WTC11 (cell line): ENCODE results near the gene YAF2. TPM values are rescaled to one million over a fixed set of nuclear protein-coding genes. Genes with fewer than 3 reads are reported as not detected.

ENCODE experiments used
- ATAC-seq: fragments of 200-7000 bp; cut with Tn5 transposase; 2 replicates; pipeline ENCODE4 v1.10.0; 2021; ENCODE audit warnings: mild to moderate bottlenecking, moderate library complexity
- CTCF ChIA-PET: fragments of 300-600 bp; sonication (Branson Sonifier 250); formaldehyde crosslinking; loops from one replicate; lab custom pipeline; 2021; ENCODE audit warnings: antibody characterized with exemption; lab: Charles Lee
- POLR2A ChIA-PET: fragments of 350-600 bp; sonication (Branson Sonifier 250); formaldehyde crosslinking; loops from one replicate; lab custom pipeline; 2021; ENCODE audit warnings: antibody characterized with exemption; lab: Charles Lee
- DNase-seq: peaks from one replicate; pipeline ENCODE4 v3.0.0; 2021; ENCODE audit warnings: low spot score
- H3K27ac Mint-ChIP-seq: 2 replicates; pipeline ENCODE4 v1.8.0; 2021; ENCODE audit warnings: mixed read lengths
- H3K27me3 Mint-ChIP-seq: 2 replicates; pipeline ENCODE4 v1.8.0; 2021; ENCODE audit warnings: low read depth, mild to moderate bottlenecking, moderate library complexity, mixed read lengths
- H3K36me3 Mint-ChIP-seq: 2 replicates; pipeline ENCODE4 v1.8.0; 2021; ENCODE audit warnings: mixed read lengths
- H3K4me1 Mint-ChIP-seq: 2 replicates; pipeline ENCODE4 v1.8.0; 2022; ENCODE audit warnings: mixed read lengths
- H3K4me3 Mint-ChIP-seq: 2 replicates; pipeline ENCODE4 v1.8.0; 2021; ENCODE audit warnings: mild to moderate bottlenecking, moderate library complexity, mixed read lengths
- H3K9me3 Mint-ChIP-seq: 2 replicates; pipeline ENCODE4 v1.8.0; 2021; ENCODE audit warnings: mixed read lengths
- ATF2 ChIP-seq: sonication (generic); formaldehyde crosslinking; IDR thresholded peaks from 2 replicates; pipeline ENCODE4 v1.8.1; 2022; ENCODE audit warnings: low read depth, missing genetic modification reagents, borderline replicate concordance
- CTCF ChIP-seq: fragments of 200-600 bp; IDR thresholded peaks from 2 replicates; pipeline ENCODE4 v1.8.0; 2022; ENCODE audit warnings: antibody characterized with exemption
- ERG ChIP-seq: fragments of 250-450 bp; sonication (Bioruptor Pico); IDR thresholded peaks from 2 replicates; pipeline ENCODE4 v1.8.0; 2021; ENCODE audit warnings: mild to moderate bottlenecking
- FOXP1 ChIP-seq: sonication (generic); formaldehyde crosslinking; IDR thresholded peaks from 2 replicates; pipeline ENCODE4 v1.8.0; 2022; ENCODE audit warnings: missing genetic modification reagents, mild to moderate bottlenecking, moderate library complexity, borderline replicate concordance
- FOXP4 ChIP-seq: sonication (generic); formaldehyde crosslinking; IDR thresholded peaks from 2 replicates; pipeline ENCODE4 v1.8.0; 2022; ENCODE audit warnings: mild to moderate bottlenecking, missing genetic modification reagents
- IRF2 ChIP-seq: sonication (generic); formaldehyde crosslinking; IDR thresholded peaks from 2 replicates; pipeline ENCODE4 v1.8.0; 2022; ENCODE audit warnings: low read depth, missing genetic modification reagents, borderline replicate concordance
- JAZF1 ChIP-seq: fragments of 250-450 bp; sonication (Bioruptor Pico); IDR thresholded peaks from 2 replicates; pipeline ENCODE4 v1.9.0; 2021; ENCODE audit warnings: moderate library complexity, mild to moderate bottlenecking, inconsistent platforms
- KAT7 ChIP-seq: sonication (generic); formaldehyde crosslinking; IDR thresholded peaks from 2 replicates; pipeline ENCODE4 v1.8.1; 2023; ENCODE audit warnings: missing genetic modification reagents, mild to moderate bottlenecking, borderline replicate concordance
- PRDM15 ChIP-seq: sonication (generic); formaldehyde crosslinking; IDR thresholded peaks from 2 replicates; pipeline ENCODE4 v1.8.0; 2022; ENCODE audit warnings: missing genetic modification reagents
- PREB ChIP-seq: sonication (generic); formaldehyde crosslinking; IDR thresholded peaks from 2 replicates; pipeline ENCODE4 v1.8.1; 2022; ENCODE audit warnings: mild to moderate bottlenecking, missing genetic modification reagents, moderate library complexity, borderline replicate concordance
- RELA ChIP-seq: sonication (generic); formaldehyde crosslinking; IDR thresholded peaks from 2 replicates; pipeline ENCODE4 v1.8.1; 2022; ENCODE audit warnings: missing genetic modification reagents, mild to moderate bottlenecking, borderline replicate concordance
- TEAD1 ChIP-seq: sonication (generic); formaldehyde crosslinking; IDR thresholded peaks from 2 replicates; pipeline ENCODE4 v1.8.0; 2022; ENCODE audit warnings: mild to moderate bottlenecking, missing genetic modification reagents
- USF2 ChIP-seq: sonication (generic); formaldehyde crosslinking; IDR thresholded peaks from 2 replicates; pipeline ENCODE4 v1.8.1; 2023; ENCODE audit warnings: mild to moderate bottlenecking, missing genetic modification reagents, moderate library complexity
- ZNF138 ChIP-seq: sonication (generic); formaldehyde crosslinking; conservative IDR thresholded peaks from 2 replicates; pipeline ENCODE4 v1.8.1; 2022; ENCODE audit warnings: mild to moderate bottlenecking, moderate library complexity, missing genetic modification reagents
- ZNF232 ChIP-seq: sonication (generic); formaldehyde crosslinking; IDR thresholded peaks from 2 replicates; pipeline ENCODE4 v1.8.0; 2022; ENCODE audit warnings: mild to moderate bottlenecking, missing genetic modification reagents
- ZNF317 ChIP-seq: sonication (generic); formaldehyde crosslinking; IDR thresholded peaks from 2 replicates; pipeline ENCODE4 v1.8.1; 2023; ENCODE audit warnings: low read depth, mild to moderate bottlenecking, moderate library complexity, missing genetic modification reagents, borderline replicate concordance
- ZNF671 ChIP-seq: fragments of 250-450 bp; sonication (Bioruptor Pico); IDR thresholded peaks from 2 replicates; pipeline ENCODE4 v1.8.0; 2021; ENCODE audit warnings: mild to moderate bottlenecking
- total RNA-seq: library from RNA; stranded (reverse); gene quantifications from 3 replicates; pipeline ENCODE4 v1.2.3, GENCODE V29; 2021

YAF2 gene
- total RNA-seq, 1 experiment from 2014 or later, result 3.3 TPM

- CTCF ChIA-PET, result interaction anchor here (0.7 kb wide), 1 partner anchor 971 kb away, joined by 3 read pairs; no protein-coding TSS in a partner anchor
- no peaks in the 10 kb centered on the region for H3K4me1 Mint-ChIP-seq
- no peak for DNase-seq
- H3K27ac Mint-ChIP-seq, result no peak overlapping the region
- POLR2A ChIA-PET, result no interaction called here
- H3K4me3 Mint-ChIP-seq, result no peak overlapping the region
- no peak for TF ChIP-seq CTCF
- TF ChIP-seq PREB (CRISPR knock-in tag), result no peak
- TF ChIP-seq ZNF232 (CRISPR knock-in tag), result no peak
- TF ChIP-seq JAZF1 (CRISPR knock-in tag), result no peak
- TF ChIP-seq PRDM15 (CRISPR knock-in tag), result no peak
- no peak for TF ChIP-seq RELA (CRISPR knock-in tag)
- no peak for TF ChIP-seq IRF2
- no peak for TF ChIP-seq FOXP1
- no peak for TF ChIP-seq USF2
- TF ChIP-seq ATF2 (CRISPR knock-in tag), result no peak
- TF ChIP-seq ERG (CRISPR knock-in tag), result no peak
- no peak for TF ChIP-seq ZNF138 (CRISPR knock-in tag)
- TF ChIP-seq ZNF317 (CRISPR knock-in tag), result no peak
- no peak for TF ChIP-seq ZNF671 (CRISPR knock-in tag)
- no peak for TF ChIP-seq FOXP4 (CRISPR knock-in tag)
- TF ChIP-seq TEAD1 (CRISPR knock-in tag), result no peak
- TF ChIP-seq KAT7, result no peak
- no peaks in the 10 kb centered on the region for H3K36me3 Mint-ChIP-seq
- H3K27me3 Mint-ChIP-seq, result no peaks in the 10 kb centered on the region
- no peak for ATAC-seq
- H3K9me3 Mint-ChIP-seq, result no peaks in the 10 kb centered on the region
Measured at GRCh38 chr12:42204819-42205218, 33.2 kb downstream of the YAF2 start.
